GM12878 (cell line): ENCODE measurements around the gene LPIN3. TPM values are rescaled to one million over a fixed set of nuclear protein-coding genes. Genes with fewer than 3 reads are reported as not detected.

Experiments used
- ATAC-seq: fragments of 200-7000 bp; cut with Tn5 transposase; 3 replicates; pipeline ENCODE4 v1.9.1; 2020; ENCODE audit warnings: mild to moderate bottlenecking, moderate library complexity
- BruUV-seq: library from RNA; stranded (reverse); fragments of 400-500 nt; replicated peaks from 2 replicates; lab custom pipeline; 2021; lab: Mats Ljungman, UMichigan
- CTCF ChIA-PET: fragments of 300-600 bp; sonication (Branson Sonifier 250); formaldehyde crosslinking; extraction: SDS; loops from one replicate; lab custom pipeline; 2021; ENCODE audit warnings: inconsistent platforms; lab: Yijun Ruan, JAX
- POLR2A ChIA-PET: fragments of 350-600 bp; formaldehyde crosslinking; extraction: SDS; loops from one replicate; lab custom pipeline; 2021; ENCODE audit warnings: inconsistent platforms; lab: Charles Lee
- RAD21 ChIA-PET: fragments of 300-600 bp; sonication (Branson Sonifier 250); formaldehyde crosslinking; loops from one replicate; lab custom pipeline; 2023; ENCODE audit warnings: antibody characterized with exemption; ENCODE audit not compliant: unreplicated experiment; lab: Charles Lee
- SMC1A ChIA-PET: fragments of 300-600 bp; sonication (Branson Sonifier 250); formaldehyde crosslinking; loops from one replicate; lab custom pipeline; 2023; ENCODE audit not compliant: unreplicated experiment, uncharacterized antibody; lab: Charles Lee
- DNase-seq: peaks from one replicate; pipeline ENCODE4 v3.0.0-alpha.2; 2011; ENCODE audit warnings: low read depth, low spot score
- FAIRE-seq: peaks from 3 replicates; lab custom pipeline; 2011; peaks lifted over from hg19 to GRCh38; lab: Jason Lieb, UNC
- H2AFZ ChIP-seq: 2 replicates; pipeline ENCODE4 v1.6.0; 2011; ENCODE audit warnings: low read depth, low read length, control low read depth; ENCODE audit not compliant: control insufficient read depth
- H3K27ac ChIP-seq: 2 replicates; pipeline ENCODE4 v1.5.1; 2011; ENCODE audit warnings: control low read depth; ENCODE audit not compliant: control insufficient read depth, insufficient read depth
- H3K27me3 ChIP-seq, 2 experiments: replicated peaks in 1 of 2; 2 replicates each; pipeline versions ENCODE4 v1.6.0 to v1.6.1; 2011; ENCODE audit warnings: low read length in 1 of 2; ENCODE audit not compliant: control insufficient read depth in 2 of 2, insufficient read depth in 2 of 2
- H3K36me3 ChIP-seq, 2 experiments: 2 replicates each; pipeline ENCODE4 v1.5.1; 2011; ENCODE audit warnings: low read length in 1 of 2; ENCODE audit not compliant: control insufficient read depth in 2 of 2, insufficient read depth in 2 of 2
- H3K4me1 ChIP-seq: 2 replicates; pipeline ENCODE4 v1.6.1; 2011; ENCODE audit warnings: mild to moderate bottlenecking, low read length, moderate library complexity, mixed read lengths; ENCODE audit not compliant: control insufficient read depth, insufficient read depth
- H3K4me2 ChIP-seq: 2 replicates; pipeline ENCODE4 v1.6.0; 2011; ENCODE audit warnings: control low read depth; ENCODE audit not compliant: control insufficient read depth, insufficient read depth
- H3K4me3 ChIP-seq: fragments of 200-600 bp; sonication (generic); 2 replicates; pipeline ENCODE4 v1.5.1; 2016
- H3K79me2 ChIP-seq: 2 replicates; pipeline ENCODE4 v1.6.0; 2011; ENCODE audit warnings: low read length; ENCODE audit not compliant: control insufficient read depth, insufficient read depth
- H3K9ac ChIP-seq: 2 replicates; pipeline ENCODE4 v1.8.0; 2011; ENCODE audit warnings: low read length, control low read depth, mixed read lengths; ENCODE audit not compliant: control insufficient read depth, insufficient read depth
- H3K9me3 ChIP-seq: replicated peaks from 3 replicates; pipeline ENCODE4 v1.5.1; 2011; ENCODE audit warnings: mild to moderate bottlenecking, low read length; ENCODE audit not compliant: control insufficient read depth, insufficient read depth
- H4K20me1 ChIP-seq: 2 replicates; pipeline ENCODE4 v1.6.0; 2011; ENCODE audit not compliant: control insufficient read depth, insufficient read depth
- GABPA ChIP-seq: IDR thresholded peaks from 2 replicates; pipeline ENCODE4 v1.6.1; 2014; ENCODE audit warnings: antibody characterized with exemption, low read depth, mild to moderate bottlenecking, inconsistent platforms
- GATAD2B ChIP-seq: fragments of 450-650 bp; conservative IDR thresholded peaks from 2 replicates; pipeline ENCODE4 v1.6.1; 2017; ENCODE audit warnings: low read depth, mild to moderate bottlenecking, moderate library complexity
- MXI1 ChIP-seq: fragments of 150-350 bp; IDR thresholded peaks from 2 replicates; pipeline ENCODE4 v1.6.1; 2011; ENCODE audit warnings: low read depth, mild to moderate bottlenecking, inconsistent platforms, low read length, improper control_type of control experiment
- RUNX3 ChIP-seq: IDR thresholded peaks from 2 replicates; pipeline ENCODE4 v1.6.1; 2012; ENCODE audit warnings: low read length, inconsistent platforms
- ZNF622 ChIP-seq: fragments of 450-650 bp; IDR thresholded peaks from 2 replicates; pipeline ENCODE4 v1.6.1; 2017; ENCODE audit warnings: mild to moderate bottlenecking, inconsistent platforms
- WGBS: methylation state at CpG from one replicate; pipeline ENCODE4 v1.1.6; 2016; ENCODE audit warnings: low lambda C conversion rate; ENCODE audit not compliant: insufficient replicate concordance, insufficient coverage; ENCODE audit errors: missing lambda C conversion rate; 5-methylcytosine and 5-hydroxymethylcytosine counted together
- in situ Hi-C: fragments of 300-500 bp; cut with MboI; formaldehyde crosslinking; loops from 9 replicates; pipeline ENCODE4 v1.14.3; 2018; ENCODE audit warnings: mixed read lengths
- intact Hi-C: fragments of 100-400 bp; cut with micrococcal nuclease; formaldehyde crosslinking; loops from one replicate; pipeline ENCODE4 v1.14.2; 2022; ENCODE audit not compliant: unreplicated experiment
- polyA plus RNA-seq, 11 experiments: library from polyadenylated mRNA; depleted of rRNA in 4 of 11; unstranded in 6 of 11; stranded (reverse) in 5 of 11; fragments of >200 nt; fragmentation: Nextera tagmentation in 4 of 11; fragmentation: Illumina TruSeq in 1 of 11; extraction: Ambion mirVana in 4 of 11; extraction: Trizol in 1 of 11; gene quantifications; 1 replicate in 1 of 11; 2 replicates in 10 of 11; pipeline versions ENCODE4 v1.2.1 to v1.2.3, GENCODE V29; 2011 to 2016; ENCODE audit warnings: inconsistent platforms in 2 of 11, missing spikeins in 2 of 11, low read depth in 1 of 11
- total RNA-seq, 4 experiments: library from RNA; depleted of rRNA in 3 of 4; stranded (reverse); fragments of >200 nt in 3 of 4; fragmentation: Illumina TruSeq in 1 of 4; extraction: Trizol in 1 of 4; gene quantifications; 2 replicates each; pipeline versions ENCODE4 v1.2.1 to v1.2.3, GENCODE V29; 2013 to 2021
- TF ChIP-seq, protein P1 (sequence below): fragments of 450-650 bp; IDR thresholded peaks from 2 replicates; pipeline ENCODE4 v1.6.1; 2017; ENCODE audit warnings: borderline replicate concordance

Gene LPIN3
- total and polyA plus RNA-seq, 10 of the 15 experiments (the other 5 are each of a cell fraction or from before 2014, with no cell fraction given) = 0.13 to 1.3 (median 0.51) TPM

DNA sequence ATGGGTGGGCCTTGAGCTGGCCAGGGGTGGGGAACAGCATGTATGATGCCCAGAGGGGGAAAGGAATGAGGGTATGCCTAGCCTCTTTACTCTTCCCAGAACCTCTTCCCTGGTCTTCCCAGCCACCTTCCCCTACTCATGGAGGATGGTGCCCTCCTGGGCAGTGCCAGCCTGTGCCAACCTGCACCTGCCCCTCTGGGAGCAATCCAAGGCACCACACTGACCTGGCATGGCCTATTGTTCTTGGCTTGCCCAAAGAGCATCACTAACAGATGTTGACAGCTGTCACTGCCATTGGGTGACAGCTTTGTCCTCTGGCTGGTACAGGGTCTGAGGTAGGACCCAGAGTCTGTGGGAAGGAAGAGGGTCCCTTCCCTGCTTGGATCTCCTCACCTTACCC lies 12.9 kb downstream of the LPIN3 start:
- TF ChIP-seq MXI1 = no peak
- TF ChIP-seq RUNX3 = no peak
- TF ChIP-seq, protein P1, sequence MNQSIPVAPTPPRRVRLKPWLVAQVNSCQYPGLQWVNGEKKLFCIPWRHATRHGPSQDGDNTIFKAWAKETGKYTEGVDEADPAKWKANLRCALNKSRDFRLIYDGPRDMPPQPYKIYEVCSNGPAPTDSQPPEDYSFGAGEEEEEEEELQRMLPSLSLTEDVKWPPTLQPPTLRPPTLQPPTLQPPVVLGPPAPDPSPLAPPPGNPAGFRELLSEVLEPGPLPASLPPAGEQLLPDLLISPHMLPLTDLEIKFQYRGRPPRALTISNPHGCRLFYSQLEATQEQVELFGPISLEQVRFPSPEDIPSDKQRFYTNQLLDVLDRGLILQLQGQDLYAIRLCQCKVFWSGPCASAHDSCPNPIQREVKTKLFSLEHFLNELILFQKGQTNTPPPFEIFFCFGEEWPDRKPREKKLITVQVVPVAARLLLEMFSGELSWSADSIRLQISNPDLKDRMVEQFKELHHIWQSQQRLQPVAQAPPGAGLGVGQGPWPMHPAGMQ = no peak
- TF ChIP-seq, all 136 proteins: peak for 0
- H4K20me1 ChIP-seq = no peaks in the 10 kb centered on the region
- H3K9ac ChIP-seq = no peak overlapping the region
- ChIA-PET POLR2A (no interaction called here), SMC1A (no interaction called here), RAD21 (no interaction called here), CTCF (interaction anchor here (0.8 kb wide), 1 partner anchor 219 kb away, joined by 3 read pairs; no protein-coding TSS in a partner anchor)
- H2AFZ ChIP-seq = no peak overlapping the region
- in situ Hi-C loops (no loop called here), intact Hi-C loops (no loop called here)
- H3K4me3 ChIP-seq = no peak overlapping the region
- no peaks in the 10 kb centered on the region for H3K4me1 ChIP-seq
- no peak overlapping the region for H3K4me2 ChIP-seq
- no peaks in the 10 kb centered on the region for H3K36me3 ChIP-seq
- no peaks in the 10 kb centered on the region for H3K27me3 ChIP-seq
- DNase-seq (no peak), ATAC-seq (no peak), FAIRE-seq (no peak)
- H3K79me2 ChIP-seq = no peaks in the 10 kb centered on the region
- H3K9me3 ChIP-seq = no peaks in the 10 kb centered on the region
- H3K27ac ChIP-seq = no peak overlapping the region
- no TSS peak for BruUV-seq

GRCh38 chr20:41355192-41355591 lies 14.6 kb downstream of the LPIN3 start:
- CTCF ChIA-PET = interaction anchor here (1.0 kb wide), 1 partner anchor 15 kb away, joined by 4 read pairs; the partner anchor contains the start of gene LPIN3
- no peak for DNase-seq
- Histone ChIP-seq H3K4me3 (no peak overlapping the region), H3K9me3 (no peaks in the 10 kb centered on the region), H2AFZ (no peak overlapping the region)
- no peak for TF ChIP-seq ZNF622
- no peak for TF ChIP-seq GABPA
- TF ChIP-seq GATAD2B = no peak
- TF ChIP-seq, all 136 proteins: peak for 0
- no TSS peak for BruUV-seq
- no peak for ATAC-seq
- Histone ChIP-seq H3K4me2 (no peak overlapping the region), H4K20me1 (no peaks in the 10 kb centered on the region), H3K27ac (no peak overlapping the region), H3K9ac (no peak overlapping the region), H3K36me3 (no peaks in the 10 kb centered on the region), H3K27me3 (no peaks in the 10 kb centered on the region), H3K4me1 (no peaks in the 10 kb centered on the region), H3K79me2 (no peaks in the 10 kb centered on the region)
- intact Hi-C loops = no loop called here
- in situ Hi-C loops = no loop called here
- no peak for FAIRE-seq
- RAD21 ChIA-PET = no interaction called here
- POLR2A ChIA-PET = no interaction called here
- 96% methylated on average over 3 of the region's 3 CpGs for WGBS
- SMC1A ChIA-PET = no interaction called here
